IPS-20b (cell line): ENCODE measurements around the gene LZTS3.
A peak's percentile ranks its signal among the peaks of the same experiment; 100 is the strongest.
"Not testable (repeated sequence)": the region's sequence is repeated elsewhere in the genome, so short reads cannot be mapped to it uniquely, and the experiment has no call there.

Experiments used
- H3K27ac ChIP-seq: one replicate; pipeline ENCODE4 v1.5.1; 2013; ENCODE audit warnings: low read length
- H3K27me3 ChIP-seq: 2 replicates; pipeline ENCODE4 v1.6.1; 2013; ENCODE audit warnings: mild to moderate bottlenecking, low read length, inconsistent platforms; ENCODE audit not compliant: insufficient read depth
- H3K36me3 ChIP-seq: 2 replicates; pipeline ENCODE4 v1.6.1; 2013; ENCODE audit warnings: low read depth, mild to moderate bottlenecking, inconsistent platforms, low read length, moderate library complexity; ENCODE audit not compliant: insufficient read depth
- H3K4me1 ChIP-seq: 2 replicates; pipeline ENCODE4 v1.6.1; 2013; ENCODE audit warnings: mild to moderate bottlenecking, control low read depth, inconsistent platforms, low read length, moderate library complexity; ENCODE audit not compliant: insufficient read depth
- H3K4me3 ChIP-seq: 2 replicates; pipeline ENCODE4 v1.5.1; 2013; ENCODE audit warnings: mild to moderate bottlenecking, low read length, inconsistent platforms
- H3K9ac ChIP-seq: 2 replicates; pipeline ENCODE4 v1.6.1; 2013; ENCODE audit warnings: low read depth, mild to moderate bottlenecking, inconsistent platforms, low read length, moderate library complexity
- H3K9me3 ChIP-seq: 2 replicates; pipeline ENCODE4 v1.6.1; 2013; ENCODE audit warnings: mild to moderate bottlenecking, low read depth, low read length, inconsistent platforms; ENCODE audit not compliant: insufficient read depth

Gene LZTS3

GRCh38 chr20:3164043-3164762 lies 9.1 kb downstream of the LZTS3 start:
- Histone ChIP-seq H3K27ac (no peak overlapping the region), H3K9ac (no peak overlapping the region), H3K9me3 (no peaks in the 10 kb centered on the region), H3K4me1 (peaks cover 8% of the 10 kb centered on the region; the same call in 1 of the 2 replicates), H3K36me3 (no peaks in the 10 kb centered on the region), H3K4me3 (no peak overlapping the region), H3K27me3 (peaks cover 19% of the 10 kb centered on the region)

GRCh38 chr20:3163099-3164042 lies 10.0 kb downstream of the LZTS3 start:
- no peak overlapping the region for H3K4me3 ChIP-seq
- H3K27me3 ChIP-seq, result peaks cover 11% of the 10 kb centered on the region
- H3K27ac ChIP-seq, result no peak overlapping the region
- no peak overlapping the region for H3K9ac ChIP-seq
- no peaks in the 10 kb centered on the region for H3K9me3 ChIP-seq
- no peaks in the 10 kb centered on the region for H3K36me3 ChIP-seq
- peaks cover 2% of the 10 kb centered on the region; the same call in 1 of the 2 replicates for H3K4me1 ChIP-seq

- H3K4me1 ChIP-seq, result no peaks in the 10 kb centered on the region
- H3K9me3 ChIP-seq, result no peaks in the 10 kb centered on the region
- H3K36me3 ChIP-seq, result no peaks in the 10 kb centered on the region
- 0 out of 2 replicates have a peak, but pooled peaks cover 1% of the 10 kb centered on the region for H3K27me3 ChIP-seq
- no peak overlapping the region for H3K27ac ChIP-seq
- no peak overlapping the region for H3K9ac ChIP-seq
- no peak overlapping the region for H3K4me3 ChIP-seq
Observed at GRCh38 chr20:3162080-3162611, 11.2 kb downstream of the LZTS3 start.

- Histone ChIP-seq H3K9me3 (no peaks in the 10 kb centered on the region), H3K27me3 (no peaks in the 10 kb centered on the region), H3K36me3 (no peaks in the 10 kb centered on the region), H3K4me3 (no peak overlapping the region), H3K9ac (no peak overlapping the region), H3K27ac (no peak overlapping the region), H3K4me1 (no peaks in the 10 kb centered on the region)
Observed at GRCh38 chr20:3161316-3162079, 11.9 kb downstream of the LZTS3 start.

- H3K4me1 ChIP-seq, result no peaks in the 10 kb centered on the region
- no peaks in the 10 kb centered on the region for H3K27me3 ChIP-seq
- H3K36me3 ChIP-seq, result peaks cover 4% of the 10 kb centered on the region; the same call in 1 of the 2 replicates
- no peak overlapping the region for H3K27ac ChIP-seq
- peak overlapping the region; percentile 66; the same call in 1 of the 2 replicates for H3K9ac ChIP-seq
- no peaks in the 10 kb centered on the region for H3K9me3 ChIP-seq
- H3K4me3 ChIP-seq, result peak overlapping the region; percentile 100
Observed at GRCh38 chr20:3160418-3160817, 12.9 kb downstream of the LZTS3 start.

GRCh38 chr20:3158968-3159431 lies 14.3 kb downstream of the LZTS3 start:
- Histone ChIP-seq H3K4me3 (peak overlapping the region; percentile 100), H3K36me3 (peaks cover 14% of the 10 kb centered on the region; the same call in 1 of the 2 replicates), H3K4me1 (no peaks in the 10 kb centered on the region), H3K9ac (peak overlapping the region; percentile 98), H3K9me3 (no peaks in the 10 kb centered on the region), H3K27ac (peak overlapping the region; percentile 46), H3K27me3 (no peaks in the 10 kb centered on the region)

GRCh38 chr20:3157817-3158216 lies 15.5 kb downstream of the LZTS3 start:
- H3K36me3 ChIP-seq, result peaks cover 23% of the 10 kb centered on the region; the same call in 1 of the 2 replicates
- H3K27me3 ChIP-seq, result no peaks in the 10 kb centered on the region
- H3K27ac ChIP-seq, result no peak overlapping the region
- no peak overlapping the region for H3K9ac ChIP-seq
- no peaks in the 10 kb centered on the region for H3K9me3 ChIP-seq
- H3K4me3 ChIP-seq, result peak overlapping the region; percentile 30; the same call in 1 of the 2 replicates
- no peaks in the 10 kb centered on the region for H3K4me1 ChIP-seq

GRCh38 chr20:3156811-3157619 lies 16.3 kb downstream of the LZTS3 start:
- no peak overlapping the region for H3K27ac ChIP-seq
- H3K36me3 ChIP-seq, result peaks cover 23% of the 10 kb centered on the region; the same call in 1 of the 2 replicates
- H3K9me3 ChIP-seq, result no peaks in the 10 kb centered on the region
- H3K9ac ChIP-seq, result 0 out of 2 replicates have a peak overlapping the region, but pooled peaks have one; percentile 21
- H3K27me3 ChIP-seq, result no peaks in the 10 kb centered on the region
- no peaks in the 10 kb centered on the region for H3K4me1 ChIP-seq
- no peak overlapping the region for H3K4me3 ChIP-seq

- H3K9ac ChIP-seq, H3K4me3 ChIP-seq, H3K27ac ChIP-seq, H3K9me3 ChIP-seq, H3K27me3 ChIP-seq, H3K4me1 ChIP-seq: not testable (repeated sequence)
- peaks cover 52% of the 10 kb centered on the region for H3K36me3 ChIP-seq
Observed at GRCh38 chr20:3152057-3152644, 21.2 kb downstream of the LZTS3 start.

- Histone ChIP-seq H3K9ac (no peak overlapping the region), H3K36me3 (peaks cover 60% of the 10 kb centered on the region), H3K27me3 (no peaks in the 10 kb centered on the region)
Observed at GRCh38 chr20:3150908-3151307, 22.4 kb downstream of the LZTS3 start.

More at GRCh38 chr20:3150908-3151307, 22.4 kb downstream of the LZTS3 start:
- Histone ChIP-seq H3K27ac (no peak overlapping the region), H3K9me3 (no peaks in the 10 kb centered on the region), H3K4me3 (no peak overlapping the region), H3K4me1 (no peaks in the 10 kb centered on the region)
